ENCODE data around the gene CPSF3.

CPSF3 gene

DNA sequence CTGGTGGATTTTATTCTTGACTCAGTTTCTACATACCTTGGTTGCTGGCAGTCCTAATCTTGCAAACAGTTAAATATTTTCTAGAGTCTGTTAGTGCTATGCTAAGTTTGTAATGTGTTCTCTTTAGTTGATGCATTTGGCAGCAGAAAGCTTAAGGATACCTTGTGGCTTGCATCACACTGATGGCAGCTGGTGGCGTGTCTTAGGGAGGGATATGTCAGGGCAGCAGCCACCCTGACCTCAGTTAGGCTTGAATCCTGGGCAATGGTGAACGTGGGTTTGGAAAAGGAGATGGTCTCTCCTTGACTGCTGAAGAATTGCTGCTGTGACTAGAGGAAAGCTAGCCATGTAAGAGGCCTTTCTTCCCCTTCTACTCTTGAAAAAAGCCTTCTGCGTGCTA is 55.1 kb downstream of the CPSF3 start:
- Histone ChIP-seq H3K9ac (ENCODE audit: low read length) (no peak overlapping the region), H3K4ac (ENCODE audit: low read depth, low read length) (no peak overlapping the region), H3K79me2 (ENCODE audit: control insufficient read depth, insufficient read depth, low read length, poor library complexity) (no peaks in the 10 kb centered on the region), H3K27me3 (ENCODE audit: insufficient read depth, low read length) (no peaks in the 10 kb centered on the region), H4K12ac (ENCODE audit: low read depth, low read length) (no peak overlapping the region), H3K27ac (ENCODE audit: low read depth, low read length) (no peak overlapping the region), H4K8ac (ENCODE audit: low read depth, low read length) (no peak overlapping the region), H3K79me1 (ENCODE audit: low read length) (no peaks in the 10 kb centered on the region), H3K4me1 (ENCODE audit: control insufficient read depth in 1 of 2, insufficient read depth in 2 of 2, low read length in 2 of 2) (no peaks in the 10 kb centered on the region), H3K9me3 (ENCODE audit: insufficient read depth, low read depth, low read length) (peaks cover 3% of the 10 kb centered on the region), H2BK120ac (ENCODE audit: insufficient read depth, low read length, poor library complexity) (no peak overlapping the region), H3K23ac (ENCODE audit: low read length) (no peak overlapping the region), H2AFZ (ENCODE audit: insufficient read depth, low read length, poor library complexity) (no peak overlapping the region), H3K14ac (ENCODE audit: low read length) (no peak overlapping the region), H2BK5ac (ENCODE audit: low read depth, low read length, poor library complexity) (no peak overlapping the region), H2AK5ac (ENCODE audit: low read length) (no peak overlapping the region), H2BK12ac (ENCODE audit: low read length) (no peak overlapping the region), H3K4me2 (ENCODE audit: low read length) (no peak overlapping the region), H4K91ac (ENCODE audit: low read depth, low read length) (no peak overlapping the region), H3K36me3 (ENCODE audit: control insufficient read depth in 1 of 2, insufficient read depth in 2 of 2, low read length in 2 of 2) (peaks cover 19 to 20% of the 10 kb centered on the region in 2 experiments), H3K4me3 (ENCODE audit: low read depth, low read length) (no peak overlapping the region), H3K18ac (ENCODE audit: low read length) (no peak overlapping the region)
- WGBS (ENCODE audit: extremely low coverage, insufficient coverage, insufficient read length): no CpG with 5 or more reads among the region's 3 CpGs
- no peak for DNase-seq

DNA sequence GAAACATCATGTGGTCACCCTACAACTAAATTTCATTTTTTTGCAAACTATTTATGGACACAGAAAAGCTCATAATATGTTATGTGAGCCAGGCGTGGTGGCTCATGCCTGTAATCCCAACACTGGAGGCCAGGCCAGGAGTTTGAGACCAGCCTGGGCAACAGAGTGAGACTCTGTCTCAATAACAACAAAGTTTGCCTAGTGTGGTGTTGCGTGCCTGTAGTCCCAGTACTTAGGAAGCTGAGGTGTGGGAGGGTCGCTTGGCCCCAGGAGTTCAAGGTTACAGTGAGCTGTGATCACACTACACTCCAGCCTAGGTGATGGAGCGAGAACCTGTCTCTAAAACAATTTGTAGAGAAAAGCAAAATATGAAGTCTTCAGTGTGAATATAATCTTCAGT is 56.7 kb downstream of the CPSF3 start:
- H3K27me3 ChIP-seq (ENCODE audit: insufficient read depth, low read length): no peaks in the 10 kb centered on the region
- H3K4me1 ChIP-seq (ENCODE audit: control insufficient read depth in 1 of 2, insufficient read depth in 2 of 2, low read length in 2 of 2): no peaks in the 10 kb centered on the region
- H3K79me2 ChIP-seq (ENCODE audit: control insufficient read depth, insufficient read depth, low read length, poor library complexity): no peaks in the 10 kb centered on the region
- no peak overlapping the region for H3K4ac ChIP-seq (ENCODE audit: low read depth, low read length)
- H4K91ac ChIP-seq (ENCODE audit: low read depth, low read length): no peak overlapping the region
- H3K36me3 ChIP-seq (ENCODE audit: control insufficient read depth in 1 of 2, insufficient read depth in 2 of 2, low read length in 2 of 2): peaks cover 25 to 28% of the 10 kb centered on the region in 2 experiments
- no peak overlapping the region for H4K12ac ChIP-seq (ENCODE audit: low read depth, low read length)
- DNase-seq: no peak
- no peak overlapping the region for H3K14ac ChIP-seq (ENCODE audit: low read length)
- no peak overlapping the region for H3K18ac ChIP-seq (ENCODE audit: low read length)
- H2BK12ac ChIP-seq (ENCODE audit: low read length): no peak overlapping the region
- H3K9ac ChIP-seq (ENCODE audit: low read length): no peak overlapping the region
- peaks cover 3% of the 10 kb centered on the region for H3K9me3 ChIP-seq (ENCODE audit: insufficient read depth, low read depth, low read length)
- H2BK120ac ChIP-seq (ENCODE audit: insufficient read depth, low read length, poor library complexity): no peak overlapping the region
- H4K8ac ChIP-seq (ENCODE audit: low read depth, low read length): no peak overlapping the region
- no peak overlapping the region for H3K23ac ChIP-seq (ENCODE audit: low read length)
- no peaks in the 10 kb centered on the region for H3K79me1 ChIP-seq (ENCODE audit: low read length)
- no peak overlapping the region for H3K27ac ChIP-seq (ENCODE audit: low read depth, low read length)
- no peak overlapping the region for H3K4me2 ChIP-seq (ENCODE audit: low read length)
- no peak overlapping the region for H3K4me3 ChIP-seq (ENCODE audit: low read depth, low read length)
- H2AK5ac ChIP-seq (ENCODE audit: low read length): no peak overlapping the region
- WGBS (ENCODE audit: extremely low coverage, insufficient coverage, insufficient read length): no CpG with 5 or more reads among the region's 4 CpGs
- H2AFZ ChIP-seq (ENCODE audit: insufficient read depth, low read length, poor library complexity): peak overlapping the region; percentile 8
- no peak overlapping the region for H2BK5ac ChIP-seq (ENCODE audit: low read depth, low read length, poor library complexity)

DNA sequence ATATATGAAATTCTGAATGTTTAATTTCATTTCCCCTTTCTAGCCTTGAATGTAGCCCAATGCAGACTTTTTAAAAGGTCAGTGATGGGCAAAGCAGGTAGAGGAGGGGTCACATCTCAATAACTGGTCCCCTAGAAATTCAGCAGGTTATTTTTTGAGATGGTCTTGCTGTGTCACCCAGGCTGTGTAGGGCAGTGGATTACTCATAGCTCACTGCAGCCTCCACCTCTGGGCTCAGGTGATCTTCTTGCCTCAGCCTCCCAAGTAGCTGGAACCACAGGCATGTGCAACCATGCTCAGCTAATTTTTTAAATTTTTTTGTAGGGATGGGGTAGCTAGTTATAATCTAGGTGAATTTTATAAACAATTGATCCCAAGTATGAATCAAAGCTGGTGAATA is 59.7 kb downstream of the CPSF3 start:
- Histone ChIP-seq H3K4me2 (ENCODE audit: low read length) (no peak overlapping the region), H3K9ac (ENCODE audit: low read length) (no peak overlapping the region), H3K4me1 (ENCODE audit: control insufficient read depth in 1 of 2, insufficient read depth in 2 of 2, low read length in 2 of 2) (no peaks in the 10 kb centered on the region), H3K4me3 (ENCODE audit: low read depth, low read length) (no peak overlapping the region), H2BK120ac (ENCODE audit: insufficient read depth, low read length, poor library complexity) (no peak overlapping the region), H3K9me3 (ENCODE audit: insufficient read depth, low read depth, low read length) (no peaks in the 10 kb centered on the region), H3K27ac (ENCODE audit: low read depth, low read length) (no peak overlapping the region), H2BK12ac (ENCODE audit: low read length) (no peak overlapping the region), H3K23ac (ENCODE audit: low read length) (no peak overlapping the region), H3K18ac (ENCODE audit: low read length) (no peak overlapping the region), H2AFZ (ENCODE audit: insufficient read depth, low read length, poor library complexity) (no peak overlapping the region), H3K14ac (ENCODE audit: low read length) (no peak overlapping the region), H3K4ac (ENCODE audit: low read depth, low read length) (no peak overlapping the region), H4K8ac (ENCODE audit: low read depth, low read length) (no peak overlapping the region), H4K12ac (ENCODE audit: low read depth, low read length) (no peak overlapping the region), H3K79me2 (ENCODE audit: control insufficient read depth, insufficient read depth, low read length, poor library complexity) (no peaks in the 10 kb centered on the region), H2BK5ac (ENCODE audit: low read depth, low read length, poor library complexity) (no peak overlapping the region), H2AK5ac (ENCODE audit: low read length) (no peak overlapping the region), H3K27me3 (ENCODE audit: insufficient read depth, low read length) (no peaks in the 10 kb centered on the region), H3K36me3 (ENCODE audit: control insufficient read depth in 1 of 2, insufficient read depth in 2 of 2, low read length in 2 of 2) (peaks cover 28 to 46% of the 10 kb centered on the region in 2 experiments), H4K91ac (ENCODE audit: low read depth, low read length) (no peak overlapping the region), H3K79me1 (ENCODE audit: low read length) (no peaks in the 10 kb centered on the region)
- peak; percentile 3 to 12 for DNase-seq

DNA sequence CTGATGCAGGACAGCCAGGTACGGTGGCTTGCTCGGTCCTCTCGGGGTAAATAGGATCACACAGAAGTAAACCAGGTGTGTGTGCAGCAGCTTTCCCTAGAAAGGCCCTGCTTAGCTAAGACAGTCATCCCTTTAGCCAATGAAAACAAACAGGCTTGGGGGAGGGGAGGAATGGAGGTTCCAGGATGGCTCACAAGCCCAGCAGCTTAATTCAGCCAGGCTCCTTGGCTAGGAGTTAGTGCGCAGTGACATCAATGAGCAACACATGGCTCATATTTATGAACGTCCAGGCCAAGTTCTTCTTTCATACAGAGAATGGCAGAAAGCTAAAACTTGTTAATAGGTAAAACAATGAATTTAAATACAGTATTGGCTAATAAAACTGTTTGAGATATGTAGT is 61.1 kb downstream of the CPSF3 start:
- Histone ChIP-seq H2BK120ac (ENCODE audit: insufficient read depth, low read length, poor library complexity) (no peak overlapping the region), H2BK5ac (ENCODE audit: low read depth, low read length, poor library complexity) (no peak overlapping the region), H3K9me3 (ENCODE audit: insufficient read depth, low read depth, low read length) (no peaks in the 10 kb centered on the region), H4K8ac (ENCODE audit: low read depth, low read length) (no peak overlapping the region), H2AK5ac (ENCODE audit: low read length) (no peak overlapping the region), H4K91ac (ENCODE audit: low read depth, low read length) (no peak overlapping the region), H3K36me3 (ENCODE audit: control insufficient read depth in 1 of 2, insufficient read depth in 2 of 2, low read length in 2 of 2) (peaks cover 28 to 47% of the 10 kb centered on the region in 2 experiments), H2AFZ (ENCODE audit: insufficient read depth, low read length, poor library complexity) (no peak overlapping the region), H3K79me2 (ENCODE audit: control insufficient read depth, insufficient read depth, low read length, poor library complexity) (no peaks in the 10 kb centered on the region), H3K27ac (ENCODE audit: low read depth, low read length) (no peak overlapping the region), H3K4me3 (ENCODE audit: low read depth, low read length) (peak overlapping the region; percentile 12), H3K14ac (ENCODE audit: low read length) (no peak overlapping the region), H3K4ac (ENCODE audit: low read depth, low read length) (no peak overlapping the region), H2BK12ac (ENCODE audit: low read length) (no peak overlapping the region), H3K4me2 (ENCODE audit: low read length) (no peak overlapping the region), H3K4me1 (ENCODE audit: control insufficient read depth in 1 of 2, insufficient read depth in 2 of 2, low read length in 2 of 2) (no peaks in the 10 kb centered on the region), H3K23ac (ENCODE audit: low read length) (no peak overlapping the region), H3K9ac (ENCODE audit: low read length) (no peak overlapping the region), H4K12ac (ENCODE audit: low read depth, low read length) (no peak overlapping the region), H3K18ac (ENCODE audit: low read length) (no peak overlapping the region), H3K27me3 (ENCODE audit: insufficient read depth, low read length) (no peaks in the 10 kb centered on the region), H3K79me1 (ENCODE audit: low read length) (no peaks in the 10 kb centered on the region)
- no peak for DNase-seq
- WGBS (ENCODE audit: extremely low coverage, insufficient coverage, insufficient read length): no CpG with 5 or more reads among the region's 5 CpGs

All from trophoblast cell (in vitro differentiated cells and primary cell).